ENCODE measurements around the gene ZNF417.

DNA sequence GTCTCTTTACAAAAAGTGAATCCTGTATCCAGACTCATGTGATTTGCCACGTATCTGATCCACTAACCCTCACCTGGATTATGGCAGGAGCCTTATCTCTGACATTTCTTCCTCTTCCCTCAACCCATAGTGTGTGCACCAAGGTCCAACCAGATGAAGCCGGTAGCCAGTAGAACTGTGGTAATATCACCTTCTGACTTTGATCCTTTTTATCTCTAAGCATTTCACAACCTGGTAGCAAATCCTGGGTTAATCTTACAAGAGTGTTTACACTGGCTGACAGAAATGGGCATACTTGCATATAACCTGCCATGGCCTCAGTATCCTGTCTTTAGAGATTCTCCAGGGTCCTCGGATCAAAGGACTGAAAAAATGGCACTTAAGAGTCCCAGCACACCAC lies 1.9 kb downstream of the ZNF417 start:
- TF ChIP-seq ZNF384 (IDR thresholded peaks at IDR 0.05) (no peak), FOXA1 (IDR thresholded peaks at IDR 0.05) (no peak), TARDBP (IDR thresholded peaks at IDR 0.05) (no peak), SUZ12 (IDR thresholded peaks at IDR 0.05) (no peak), BHLHE40 (IDR thresholded peaks at IDR 0.05; ENCODE audit: borderline replicate concordance) (no peak)

Measured in HEK293T (cell line).